Left ventricle myocardium inferior (tissue), 1 donor: ENCODE results near the gene PSTPIP2. TPM values are rescaled to one million over a fixed set of nuclear protein-coding genes. Genes with fewer than 3 reads are reported as not detected.
"Not testable (repeated sequence)": the region's sequence is repeated elsewhere in the genome, so short reads cannot be mapped to it uniquely, and the experiment has no call there.

Experiments used
- DNase-seq: peaks from one replicate; pipeline ENCODE4 v3.0.0-alpha.2; 2020
- H3K27ac ChIP-seq: fragments of 200-600 bp; replicated peaks from 2 replicates; pipeline ENCODE4 v1.8.0; 2021
- H3K27me3 ChIP-seq: fragments of 200-600 bp; 2 replicates; pipeline ENCODE4 v1.8.0; 2021; ENCODE audit warnings: low read depth
- H3K36me3 ChIP-seq: fragments of 200-600 bp; 2 replicates; pipeline ENCODE4 v1.8.0; 2021
- H3K4me1 ChIP-seq: fragments of 200-600 bp; 2 replicates; pipeline ENCODE4 v1.8.0; 2021
- H3K4me3 ChIP-seq: fragments of 200-600 bp; 2 replicates; pipeline ENCODE4 v1.8.0; 2021; ENCODE audit warnings: mild to moderate bottlenecking, moderate library complexity
- H3K9me3 ChIP-seq: fragments of 200-600 bp; replicated peaks from 2 replicates; pipeline ENCODE4 v1.8.0; 2021
- intact Hi-C: fragments of 100-400 bp; cut with micrococcal nuclease; formaldehyde crosslinking; loops from one replicate; pipeline ENCODE4 v1.11.0; 2022
- total RNA-seq: library from RNA; stranded (reverse); fragmentation: NEBNext Ultra II Directional; extraction: Animal tissue kit (Norgen Biotek cat#: 25700); gene quantifications from one replicate; pipeline ENCODE4 v1.2.1, GENCODE V29; 2021
- TF ChIP-seq, protein P1 (sequence below): fragments of 200-600 bp; IDR thresholded peaks from 2 replicates; pipeline ENCODE4 v1.8.0; 2021; ENCODE audit warnings: antibody characterized with exemption, mild to moderate bottlenecking, borderline replicate concordance
- donor health status: DM: no; HTN: yes; CAD: no; lungs with severe emphysema.

Gene PSTPIP2
- total RNA-seq, 1 donor from 2014 or later: 1.8 TPM

- H3K27ac ChIP-seq: no peak overlapping the region
- H3K36me3 ChIP-seq: no peaks in the 10 kb centered on the region
- H3K9me3 ChIP-seq: peaks cover 11% of the 10 kb centered on the region
- H3K27me3 ChIP-seq: no peaks in the 10 kb centered on the region
- no peak overlapping the region for H3K4me3 ChIP-seq
- intact Hi-C loops: no loop called here
- TF ChIP-seq, protein P1, sequence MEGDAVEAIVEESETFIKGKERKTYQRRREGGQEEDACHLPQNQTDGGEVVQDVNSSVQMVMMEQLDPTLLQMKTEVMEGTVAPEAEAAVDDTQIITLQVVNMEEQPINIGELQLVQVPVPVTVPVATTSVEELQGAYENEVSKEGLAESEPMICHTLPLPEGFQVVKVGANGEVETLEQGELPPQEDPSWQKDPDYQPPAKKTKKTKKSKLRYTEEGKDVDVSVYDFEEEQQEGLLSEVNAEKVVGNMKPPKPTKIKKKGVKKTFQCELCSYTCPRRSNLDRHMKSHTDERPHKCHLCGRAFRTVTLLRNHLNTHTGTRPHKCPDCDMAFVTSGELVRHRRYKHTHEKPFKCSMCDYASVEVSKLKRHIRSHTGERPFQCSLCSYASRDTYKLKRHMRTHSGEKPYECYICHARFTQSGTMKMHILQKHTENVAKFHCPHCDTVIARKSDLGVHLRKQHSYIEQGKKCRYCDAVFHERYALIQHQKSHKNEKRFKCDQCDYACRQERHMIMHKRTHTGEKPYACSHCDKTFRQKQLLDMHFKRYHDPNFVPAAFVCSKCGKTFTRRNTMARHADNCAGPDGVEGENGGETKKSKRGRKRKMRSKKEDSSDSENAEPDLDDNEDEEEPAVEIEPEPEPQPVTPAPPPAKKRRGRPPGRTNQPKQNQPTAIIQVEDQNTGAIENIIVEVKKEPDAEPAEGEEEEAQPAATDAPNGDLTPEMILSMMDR: no peak
- DNase-seq: no peak
- H3K4me1 ChIP-seq: no peaks in the 10 kb centered on the region
Measured at GRCh38 chr18:46001074-46001473, 71.0 kb downstream of the PSTPIP2 start.

- intact Hi-C loops: no loop called here
- H3K9me3 ChIP-seq: peaks cover 11% of the 10 kb centered on the region
- H3K27ac ChIP-seq: no peak overlapping the region
- TF ChIP-seq, protein P1: no peak
- no peak for DNase-seq
- no peak overlapping the region for H3K4me3 ChIP-seq
- H3K4me1 ChIP-seq: no peaks in the 10 kb centered on the region
- H3K27me3 ChIP-seq: no peaks in the 10 kb centered on the region
- H3K36me3 ChIP-seq: no peaks in the 10 kb centered on the region
Measured at GRCh38 chr18:45999536-45999935, 72.5 kb downstream of the PSTPIP2 start.

DNA sequence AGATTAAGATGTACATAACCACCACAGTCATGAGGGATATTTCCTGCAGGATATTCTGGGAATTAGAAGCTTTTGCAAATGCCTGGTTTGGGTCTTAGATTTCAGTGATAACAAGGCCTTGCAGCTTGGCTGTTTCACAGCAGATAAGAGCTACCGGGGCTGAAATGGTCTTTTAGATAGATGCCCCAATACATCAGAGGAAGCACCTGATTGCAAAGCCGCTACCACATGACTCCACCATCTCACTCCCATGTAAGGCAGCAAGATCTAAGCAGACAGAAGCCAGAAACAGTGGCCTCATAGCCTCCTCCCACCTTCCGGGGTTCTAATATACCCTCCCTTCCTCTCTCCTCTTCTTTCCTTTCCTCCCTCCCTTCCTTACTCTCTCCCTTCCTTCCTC, 73.8 kb downstream of the PSTPIP2 start:
- no peak for DNase-seq
- Histone ChIP-seq H3K9me3 (peaks cover 11% of the 10 kb centered on the region), H3K36me3 (no peaks in the 10 kb centered on the region), H3K27me3 (no peaks in the 10 kb centered on the region), H3K27ac (no peak overlapping the region), H3K4me3 (no peak overlapping the region), H3K4me1 (no peaks in the 10 kb centered on the region)
- TF ChIP-seq, protein P1: no peak
- intact Hi-C loops: no loop called here

- intact Hi-C loops: no loop called here
- Histone ChIP-seq H3K27me3 (no peaks in the 10 kb centered on the region), H3K9me3 (peaks cover 11% of the 10 kb centered on the region), H3K36me3 (no peaks in the 10 kb centered on the region), H3K4me1 (no peaks in the 10 kb centered on the region), H3K4me3 (no peak overlapping the region), H3K27ac (no peak overlapping the region)
- DNase-seq: no peak
- TF ChIP-seq, protein P1: no peak
Measured at GRCh38 chr18:45997700-45998151, 74.3 kb downstream of the PSTPIP2 start.

GRCh38 chr18:45995461-45995860, 76.6 kb downstream of the PSTPIP2 start:
- H3K4me1 ChIP-seq: no peaks in the 10 kb centered on the region
- no peaks in the 10 kb centered on the region for H3K9me3 ChIP-seq
- no peak overlapping the region for H3K4me3 ChIP-seq
- H3K36me3 ChIP-seq: no peaks in the 10 kb centered on the region
- H3K27me3 ChIP-seq: no peaks in the 10 kb centered on the region
- no peak for DNase-seq
- TF ChIP-seq, protein P1: no peak
- intact Hi-C loops: no loop called here
- H3K27ac ChIP-seq: no peak overlapping the region

- Histone ChIP-seq H3K27ac (no peak overlapping the region), H3K27me3 (no peaks in the 10 kb centered on the region), H3K4me1 (no peaks in the 10 kb centered on the region), H3K9me3 (no peaks in the 10 kb centered on the region), H3K4me3 (no peak overlapping the region), H3K36me3 (no peaks in the 10 kb centered on the region)
- DNase-seq: no peak
- TF ChIP-seq, protein P1: no peak
- intact Hi-C loops: no loop called here
Measured at GRCh38 chr18:45993438-45993837, 78.6 kb downstream of the PSTPIP2 start.

GRCh38 chr18:45992527-45992926, 79.5 kb downstream of the PSTPIP2 start:
- H3K27me3 ChIP-seq, DNase-seq, H3K4me1 ChIP-seq, H3K27ac ChIP-seq, intact Hi-C loops, H3K36me3 ChIP-seq, H3K9me3 ChIP-seq, H3K4me3 ChIP-seq: not testable (repeated sequence)
